K562 (cell line): ENCODE measurements around the gene SHF. TPM values are rescaled to one million over a fixed set of nuclear protein-coding genes. Genes with fewer than 3 reads are reported as not detected.

Experiments
- SNRNP70 ChIP-seq: fragments of 200-400 bp; formaldehyde crosslinking; optimal IDR thresholded peaks from 2 replicates; pipeline ENCODE3; 2017; ENCODE audit warnings: low read depth, low read length
- ZNF12 ChIP-seq: sonication (generic); formaldehyde crosslinking; IDR thresholded peaks from 2 replicates; pipeline ENCODE4 v1.4.0; 2020; ENCODE audit warnings: mild to moderate bottlenecking, missing genetic modification reagents
- polyA plus RNA-seq, 8 experiments: library from polyadenylated mRNA; depleted of rRNA in 4 of 8; stranded (reverse) in 5 of 8; unstranded in 3 of 8; fragments of >200 nt; fragmentation: Nextera tagmentation in 2 of 8; fragmentation: Illumina TruSeq in 1 of 8; extraction: Ambion mirVana in 2 of 8; extraction: Trizol in 1 of 8; gene quantifications; 2 replicates each; pipeline versions ENCODE4 v1.2.1 to v1.2.3, GENCODE V29; 2011 to 2014; ENCODE audit warnings: inconsistent platforms in 1 of 8, missing spikeins in 1 of 8
- total RNA-seq, 7 experiments: library from RNA; depleted of rRNA in 6 of 7; stranded (reverse); fragments of >200 nt in 6 of 7; fragmentation: Illumina TruSeq in 2 of 7; extraction: Trizol in 2 of 7; gene quantifications; 2 replicates each; pipeline versions ENCODE4 v1.2.1 to v1.2.3, GENCODE V29; 2011 to 2021; ENCODE audit warnings: low replicate concordance in 1 of 7
- TF ChIP-seq, protein P1 (sequence below): sonication (generic); formaldehyde crosslinking; IDR thresholded peaks from 2 replicates; pipeline ENCODE4 v1.8.0; 2023; ENCODE audit warnings: missing genetic modification reagents, mild to moderate bottlenecking, borderline replicate concordance
- TF ChIP-seq, protein P2 (sequence below): sonication (generic); formaldehyde crosslinking; IDR thresholded peaks from 2 replicates; pipeline ENCODE4 v1.5.0; 2020; ENCODE audit warnings: missing genetic modification reagents

Gene SHF
- total and polyA plus RNA-seq, 9 of the 15 experiments (the other 6 are each of a cell fraction or from before 2014, with no cell fraction given), result 0.51 to 2.2 (median 0.85) TPM; not detected in 2

GRCh38 chr15:45130291-45131000 is 57.3 kb downstream of the SHF start (continued):
- TF ChIP-seq, protein P1, sequence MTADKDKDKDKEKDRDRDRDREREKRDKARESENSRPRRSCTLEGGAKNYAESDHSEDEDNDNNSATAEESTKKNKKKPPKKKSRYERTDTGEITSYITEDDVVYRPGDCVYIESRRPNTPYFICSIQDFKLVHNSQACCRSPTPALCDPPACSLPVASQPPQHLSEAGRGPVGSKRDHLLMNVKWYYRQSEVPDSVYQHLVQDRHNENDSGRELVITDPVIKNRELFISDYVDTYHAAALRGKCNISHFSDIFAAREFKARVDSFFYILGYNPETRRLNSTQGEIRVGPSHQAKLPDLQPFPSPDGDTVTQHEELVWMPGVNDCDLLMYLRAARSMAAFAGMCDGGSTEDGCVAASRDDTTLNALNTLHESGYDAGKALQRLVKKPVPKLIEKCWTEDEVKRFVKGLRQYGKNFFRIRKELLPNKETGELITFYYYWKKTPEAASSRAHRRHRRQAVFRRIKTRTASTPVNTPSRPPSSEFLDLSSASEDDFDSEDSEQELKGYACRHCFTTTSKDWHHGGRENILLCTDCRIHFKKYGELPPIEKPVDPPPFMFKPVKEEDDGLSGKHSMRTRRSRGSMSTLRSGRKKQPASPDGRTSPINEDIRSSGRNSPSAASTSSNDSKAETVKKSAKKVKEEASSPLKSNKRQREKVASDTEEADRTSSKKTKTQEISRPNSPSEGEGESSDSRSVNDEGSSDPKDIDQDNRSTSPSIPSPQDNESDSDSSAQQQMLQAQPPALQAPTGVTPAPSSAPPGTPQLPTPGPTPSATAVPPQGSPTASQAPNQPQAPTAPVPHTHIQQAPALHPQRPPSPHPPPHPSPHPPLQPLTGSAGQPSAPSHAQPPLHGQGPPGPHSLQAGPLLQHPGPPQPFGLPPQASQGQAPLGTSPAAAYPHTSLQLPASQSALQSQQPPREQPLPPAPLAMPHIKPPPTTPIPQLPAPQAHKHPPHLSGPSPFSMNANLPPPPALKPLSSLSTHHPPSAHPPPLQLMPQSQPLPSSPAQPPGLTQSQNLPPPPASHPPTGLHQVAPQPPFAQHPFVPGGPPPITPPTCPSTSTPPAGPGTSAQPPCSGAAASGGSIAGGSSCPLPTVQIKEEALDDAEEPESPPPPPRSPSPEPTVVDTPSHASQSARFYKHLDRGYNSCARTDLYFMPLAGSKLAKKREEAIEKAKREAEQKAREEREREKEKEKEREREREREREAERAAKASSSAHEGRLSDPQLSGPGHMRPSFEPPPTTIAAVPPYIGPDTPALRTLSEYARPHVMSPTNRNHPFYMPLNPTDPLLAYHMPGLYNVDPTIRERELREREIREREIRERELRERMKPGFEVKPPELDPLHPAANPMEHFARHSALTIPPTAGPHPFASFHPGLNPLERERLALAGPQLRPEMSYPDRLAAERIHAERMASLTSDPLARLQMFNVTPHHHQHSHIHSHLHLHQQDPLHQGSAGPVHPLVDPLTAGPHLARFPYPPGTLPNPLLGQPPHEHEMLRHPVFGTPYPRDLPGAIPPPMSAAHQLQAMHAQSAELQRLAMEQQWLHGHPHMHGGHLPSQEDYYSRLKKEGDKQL (CRISPR knock-in tag), result no peak
- TF ChIP-seq SNRNP70, result no peak
- TF ChIP-seq ZNF12 (CRISPR knock-in tag), result no peak
- TF ChIP-seq, protein P2, sequence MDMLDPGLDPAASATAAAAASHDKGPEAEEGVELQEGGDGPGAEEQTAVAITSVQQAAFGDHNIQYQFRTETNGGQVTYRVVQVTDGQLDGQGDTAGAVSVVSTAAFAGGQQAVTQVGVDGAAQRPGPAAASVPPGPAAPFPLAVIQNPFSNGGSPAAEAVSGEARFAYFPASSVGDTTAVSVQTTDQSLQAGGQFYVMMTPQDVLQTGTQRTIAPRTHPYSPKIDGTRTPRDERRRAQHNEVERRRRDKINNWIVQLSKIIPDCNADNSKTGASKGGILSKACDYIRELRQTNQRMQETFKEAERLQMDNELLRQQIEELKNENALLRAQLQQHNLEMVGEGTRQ (CRISPR knock-in tag), result no peak
